GM06990 (cell line): ENCODE measurements around the gene SPAG17.

Experiments used
- DNase-seq: peaks from one replicate; pipeline ENCODE4 v3.0.0-alpha.2; 2011; ENCODE audit not compliant: insufficient read length; ENCODE audit errors: extremely low read depth
- H3K27me3 ChIP-seq: replicated peaks from 2 replicates; pipeline ENCODE4 v1.6.0; 2011; ENCODE audit warnings: low read length; ENCODE audit not compliant: control insufficient read depth, insufficient read depth
- H3K36me3 ChIP-seq: 2 replicates; pipeline ENCODE4 v1.5.1; 2011; ENCODE audit warnings: low read length; ENCODE audit not compliant: control insufficient read depth, insufficient read depth
- H3K4me3 ChIP-seq: replicated peaks from 2 replicates; pipeline ENCODE4 v1.5.1; 2011; ENCODE audit warnings: low read depth, mild to moderate bottlenecking, control low read depth, low read length
- CTCF ChIP-seq: IDR thresholded peaks from 2 replicates; pipeline ENCODE4 v1.5.1; 2011; ENCODE audit warnings: low read length, control low read depth, mild to moderate bottlenecking, inconsistent platforms; ENCODE audit not compliant: insufficient read depth, poor library complexity, severe bottlenecking

Gene SPAG17

GRCh38 chr1:118018060-118018459, 167.0 kb downstream of the SPAG17 start:
- TF ChIP-seq CTCF = no peak
- no peaks in the 10 kb centered on the region for H3K27me3 ChIP-seq
- H3K36me3 ChIP-seq = no peaks in the 10 kb centered on the region
- no peak for DNase-seq
- no peak overlapping the region for H3K4me3 ChIP-seq

DNA sequence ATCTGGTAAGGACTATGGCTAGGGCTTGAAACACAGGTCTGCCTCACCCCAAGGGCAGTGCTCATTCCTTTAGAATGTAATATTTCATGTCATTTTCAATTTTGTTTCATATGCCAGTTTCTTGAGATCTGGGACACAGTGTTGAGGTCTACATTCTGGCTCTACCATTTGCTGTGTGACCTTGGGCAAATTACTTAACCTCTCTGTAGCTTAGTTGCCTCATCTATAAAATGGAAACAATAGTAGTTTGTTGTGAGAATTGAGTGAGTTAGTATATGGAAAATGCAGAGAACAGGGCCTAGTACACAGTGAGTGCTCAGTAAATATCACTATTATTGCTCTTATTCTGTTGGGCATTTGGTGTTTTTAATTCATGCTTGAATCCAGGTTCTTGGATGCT, 171.1 kb downstream of the SPAG17 start:
- no peaks in the 10 kb centered on the region for H3K36me3 ChIP-seq
- no peaks in the 10 kb centered on the region for H3K27me3 ChIP-seq
- no peak overlapping the region for H3K4me3 ChIP-seq
- no peak for TF ChIP-seq CTCF
- DNase-seq = no peak

DNA sequence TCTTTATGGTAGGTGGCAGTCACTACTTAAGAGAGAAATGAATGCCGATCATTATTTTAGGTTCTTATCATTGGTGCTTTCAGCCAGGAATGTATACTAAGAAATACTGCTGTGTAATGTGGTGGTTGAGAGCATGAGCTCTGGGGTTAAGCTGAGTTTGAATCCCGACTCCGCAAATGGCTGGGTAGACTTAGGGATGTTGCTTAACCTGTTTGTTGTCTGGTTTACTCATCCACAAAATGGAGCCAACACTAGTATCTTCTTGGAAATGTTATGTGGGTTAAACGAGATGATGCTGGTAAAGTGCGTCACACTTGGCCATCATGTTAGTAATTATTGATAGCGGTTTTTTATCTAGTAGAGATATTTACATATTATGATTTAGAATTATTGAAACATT, 171.7 kb downstream of the SPAG17 start:
- no peak for DNase-seq
- Histone ChIP-seq H3K36me3 (no peaks in the 10 kb centered on the region), H3K27me3 (no peaks in the 10 kb centered on the region), H3K4me3 (no peak overlapping the region)
- TF ChIP-seq CTCF = no peak

- no peak for DNase-seq
- Histone ChIP-seq H3K36me3 (no peaks in the 10 kb centered on the region), H3K27me3 (no peaks in the 10 kb centered on the region), H3K4me3 (no peak overlapping the region)
- TF ChIP-seq CTCF = no peak
Measured at GRCh38 chr1:118012515-118013124, 172.4 kb downstream of the SPAG17 start.

GRCh38 chr1:118008011-118008410, 177.0 kb downstream of the SPAG17 start:
- no peak for DNase-seq
- no peak overlapping the region for H3K4me3 ChIP-seq
- H3K27me3 ChIP-seq = no peaks in the 10 kb centered on the region; the same call in 1 of the 2 replicates
- H3K36me3 ChIP-seq = no peaks in the 10 kb centered on the region
- TF ChIP-seq CTCF = no peak

DNA sequence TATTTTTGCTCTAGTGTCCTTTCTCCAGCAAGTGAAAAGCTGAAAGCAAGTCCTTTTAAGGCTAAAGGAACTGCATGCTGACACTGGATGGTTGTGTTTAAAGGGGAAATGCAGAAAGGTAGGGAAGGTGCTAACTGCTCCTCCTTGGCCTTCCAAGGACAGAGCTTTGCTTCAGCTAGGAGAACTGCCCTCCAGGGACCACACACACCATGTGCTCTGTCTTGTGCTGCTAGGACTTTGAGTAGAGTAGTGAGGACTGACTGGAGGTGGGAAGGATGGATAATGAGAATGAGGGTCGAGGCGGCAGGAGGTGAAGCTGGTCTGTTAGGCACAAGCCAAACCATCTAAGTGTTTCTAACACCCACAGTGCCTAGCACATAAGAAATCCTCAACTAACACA, 177.6 kb downstream of the SPAG17 start:
- H3K36me3 ChIP-seq = no peaks in the 10 kb centered on the region
- TF ChIP-seq CTCF = no peak
- no peak for DNase-seq
- H3K4me3 ChIP-seq = no peak overlapping the region
- H3K27me3 ChIP-seq = no peaks in the 10 kb centered on the region; the same call in 1 of the 2 replicates
